Suprapubic skin (tissue), 4 donors: ENCODE measurements around the gene PRAMEF13. TPM values are rescaled to one million over a fixed set of nuclear protein-coding genes. Genes with fewer than 3 reads are reported as not detected.
"Not testable (repeated sequence)": the region's sequence is repeated elsewhere in the genome, so short reads cannot be mapped to it uniquely, and the experiment has no call there.

Experiments used
- DNase-seq, 2 donors: peaks; one replicate each; pipeline ENCODE4 v3.0.0-alpha.2; 2019; ENCODE audit warnings: low spot score in 2 of 2
- H3K27ac ChIP-seq: fragments of 200-600 bp; sonication (generic); one replicate; pipeline ENCODE4 v1.5.1; 2019
- H3K27me3 ChIP-seq: fragments of 200-600 bp; sonication (generic); one replicate; pipeline ENCODE4 v1.5.1; 2019
- H3K36me3 ChIP-seq: fragments of 200-600 bp; sonication (generic); one replicate; pipeline ENCODE4 v1.5.1; 2019
- H3K4me1 ChIP-seq: fragments of 200-600 bp; sonication (generic); one replicate; pipeline ENCODE4 v1.5.1; 2019
- H3K4me3 ChIP-seq: fragments of 200-600 bp; sonication (generic); one replicate; pipeline ENCODE4 v1.5.1; 2019; ENCODE audit warnings: mild to moderate bottlenecking
- H3K9me3 ChIP-seq: fragments of 200-600 bp; sonication (generic); one replicate; pipeline ENCODE4 v1.5.1; 2019
- WGBS: methylation state at CpG from one replicate; pipeline ENCODE4 v1.1.5; 2018; 5-methylcytosine and 5-hydroxymethylcytosine counted together
- total RNA-seq, 4 donors: library from RNA; depleted of rRNA; stranded (reverse); fragments of >200 nt; gene quantifications; one replicate each; pipeline ENCODE4 v1.1.0, GENCODE V29; 2016

PRAMEF13 gene
- not detected for total RNA-seq

DNA sequence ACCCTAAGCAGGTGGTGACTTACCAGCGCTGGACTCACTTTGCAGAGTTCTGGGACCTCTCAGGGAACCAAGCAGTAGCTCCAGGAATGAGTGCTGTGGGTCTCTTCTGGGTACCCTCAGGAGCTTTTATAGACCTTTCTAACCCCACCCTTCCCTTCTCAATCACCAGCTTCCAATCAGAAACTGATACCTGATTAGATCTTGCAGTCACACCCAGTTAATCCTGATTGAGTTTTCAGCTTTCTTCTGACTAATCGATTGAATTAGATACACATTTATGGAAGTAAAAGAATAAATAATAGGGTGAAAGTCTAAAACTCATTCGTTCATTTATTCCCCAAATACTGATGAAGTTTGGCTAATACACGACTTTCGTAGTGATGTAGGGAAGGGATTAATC, at the start of gene PRAMEF13:
TSS of gene PRAMEF13 (minus strand) at position 101 of the 400 bp plus-strand sequence. CDS start 1,820 bp downstream, outside the sequence.
- no CpG with 5 or more reads among the region's 5 CpGs for WGBS
- not testable (repeated sequence) for DNase-seq, H3K36me3 ChIP-seq, H3K27me3 ChIP-seq, H3K27ac ChIP-seq, H3K9me3 ChIP-seq, H3K4me3 ChIP-seq, H3K4me1 ChIP-seq

DNA sequence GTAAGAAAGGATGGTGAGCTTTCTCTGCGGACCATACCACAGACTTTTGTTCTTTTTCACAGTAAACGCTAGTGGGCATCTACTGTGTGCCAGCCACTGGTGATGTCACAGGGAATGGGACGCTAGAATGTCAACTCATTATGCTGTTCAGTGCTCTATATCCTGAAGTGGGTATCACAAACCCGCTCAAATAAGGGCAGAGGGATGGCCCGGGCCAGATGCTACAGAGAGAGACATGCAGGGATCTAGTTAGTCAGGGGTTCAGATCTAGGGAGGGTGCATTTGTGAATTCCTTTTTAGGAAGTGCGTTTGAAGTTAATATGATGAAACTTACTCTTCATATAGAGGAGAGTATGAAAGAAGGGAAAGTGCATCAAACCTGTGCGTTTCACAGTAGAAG, 45.9 kb upstream of the PRAMEF13 start:
- H3K9me3 ChIP-seq, H3K4me3 ChIP-seq, H3K4me1 ChIP-seq, H3K27ac ChIP-seq, H3K27me3 ChIP-seq, DNase-seq, H3K36me3 ChIP-seq: not testable (repeated sequence)
- 86% methylated on average over 7 of the region's 7 CpGs for WGBS

- H3K27me3 ChIP-seq, DNase-seq, H3K9me3 ChIP-seq, H3K27ac ChIP-seq, H3K4me1 ChIP-seq, H3K4me3 ChIP-seq, H3K36me3 ChIP-seq: not testable (repeated sequence)
- WGBS, result 88% methylated on average over 2 of the region's 2 CpGs
These were observed 45.3 kb upstream of the PRAMEF13 start for GRCh38 chr1:13246554-13246871.

- 87% methylated on average over 5 of the region's 5 CpGs for WGBS
- H3K36me3 ChIP-seq, H3K27me3 ChIP-seq, H3K4me3 ChIP-seq, H3K9me3 ChIP-seq, H3K4me1 ChIP-seq, H3K27ac ChIP-seq: not testable (repeated sequence)
- DNase-seq, result peak in 1 of 2 donors; percentile 48
These were observed 44.8 kb upstream of the PRAMEF13 start for GRCh38 chr1:13245841-13246553.

DNA sequence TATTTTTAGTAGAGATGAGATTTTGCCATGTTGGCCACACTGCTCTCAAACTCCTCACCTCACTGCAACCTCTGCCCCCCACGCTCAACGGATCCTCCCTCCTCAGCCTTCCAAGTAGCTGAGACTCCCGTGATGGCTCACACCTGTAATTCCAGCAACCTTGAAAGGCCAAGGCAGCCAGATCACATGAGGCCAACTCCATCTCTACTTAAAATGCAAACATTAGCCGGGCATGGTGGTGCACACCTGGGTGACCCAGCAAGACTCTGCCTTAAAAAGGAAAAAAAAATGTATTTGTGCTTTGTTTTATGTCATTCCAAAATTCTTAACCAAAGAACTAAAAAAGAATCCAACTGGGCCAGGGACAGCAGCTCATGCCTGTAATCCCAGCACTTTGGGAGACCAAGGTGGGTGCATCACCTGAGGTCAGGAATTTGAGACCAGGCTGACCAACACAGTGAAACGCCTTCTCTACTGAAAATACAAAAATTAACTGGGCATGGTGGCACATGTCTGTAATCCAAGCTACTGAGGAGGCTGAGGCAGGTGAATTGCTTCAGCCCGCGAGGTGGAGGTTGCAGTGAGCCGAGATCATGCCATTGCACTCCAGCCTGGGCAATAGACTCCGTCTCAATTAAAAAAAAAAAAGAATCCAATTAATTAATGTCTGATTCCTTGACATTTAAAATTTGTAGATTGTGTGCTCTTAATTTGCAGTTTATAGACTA, 42.5 kb upstream of the PRAMEF13 start:
- not testable (repeated sequence) for H3K4me1 ChIP-seq, H3K4me3 ChIP-seq, H3K27me3 ChIP-seq, H3K27ac ChIP-seq, H3K36me3 ChIP-seq, DNase-seq, H3K9me3 ChIP-seq
- 87% methylated on average over 9 of the region's 9 CpGs for WGBS

- 90% methylated on average over 4 of the region's 4 CpGs for WGBS
- H3K27me3 ChIP-seq, H3K36me3 ChIP-seq, DNase-seq, H3K4me1 ChIP-seq, H3K4me3 ChIP-seq, H3K27ac ChIP-seq, H3K9me3 ChIP-seq: not testable (repeated sequence)
These were observed 38.4 kb upstream of the PRAMEF13 start for GRCh38 chr1:13239633-13240032.

DNA sequence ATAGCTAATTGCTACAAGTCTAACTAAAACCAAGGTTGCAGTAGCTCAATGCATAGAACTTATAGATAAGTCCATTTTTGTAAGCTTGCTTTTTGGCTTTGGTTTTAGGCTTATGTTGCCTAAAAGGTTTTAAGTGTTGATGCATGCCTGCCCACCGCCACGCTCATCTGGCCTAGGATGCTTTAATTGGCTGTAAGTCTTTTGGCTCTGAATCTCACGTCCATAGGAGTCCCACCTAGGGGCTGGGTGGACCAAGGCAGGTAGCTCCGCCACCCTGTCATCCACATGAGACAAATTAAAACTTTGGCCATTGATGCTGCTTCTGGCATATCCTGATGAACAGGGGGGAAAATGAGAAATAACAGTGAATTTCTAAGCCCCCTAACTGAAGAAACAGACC, 36.4 kb upstream of the PRAMEF13 start:
- H3K27ac ChIP-seq, H3K4me3 ChIP-seq, H3K4me1 ChIP-seq, H3K27me3 ChIP-seq, H3K36me3 ChIP-seq, H3K9me3 ChIP-seq, DNase-seq: not testable (repeated sequence)
- WGBS, result 68% methylated on average over 4 of the region's 4 CpGs

GRCh38 chr1:13234057-13234456, 32.8 kb upstream of the PRAMEF13 start:
- WGBS, result 76% methylated on average over 1 of the region's 1 CpG
- H3K4me1 ChIP-seq, H3K36me3 ChIP-seq, H3K27ac ChIP-seq, H3K9me3 ChIP-seq, H3K4me3 ChIP-seq, H3K27me3 ChIP-seq: not testable (repeated sequence)
- peak in 1 of 2 donors; percentile 18 for DNase-seq

GRCh38 chr1:13232056-13232455, 30.8 kb upstream of the PRAMEF13 start:
- H3K4me3 ChIP-seq, DNase-seq, H3K36me3 ChIP-seq, H3K4me1 ChIP-seq, H3K27ac ChIP-seq, H3K27me3 ChIP-seq, H3K9me3 ChIP-seq: not testable (repeated sequence)
- 71% methylated on average over 2 of the region's 2 CpGs for WGBS

DNA sequence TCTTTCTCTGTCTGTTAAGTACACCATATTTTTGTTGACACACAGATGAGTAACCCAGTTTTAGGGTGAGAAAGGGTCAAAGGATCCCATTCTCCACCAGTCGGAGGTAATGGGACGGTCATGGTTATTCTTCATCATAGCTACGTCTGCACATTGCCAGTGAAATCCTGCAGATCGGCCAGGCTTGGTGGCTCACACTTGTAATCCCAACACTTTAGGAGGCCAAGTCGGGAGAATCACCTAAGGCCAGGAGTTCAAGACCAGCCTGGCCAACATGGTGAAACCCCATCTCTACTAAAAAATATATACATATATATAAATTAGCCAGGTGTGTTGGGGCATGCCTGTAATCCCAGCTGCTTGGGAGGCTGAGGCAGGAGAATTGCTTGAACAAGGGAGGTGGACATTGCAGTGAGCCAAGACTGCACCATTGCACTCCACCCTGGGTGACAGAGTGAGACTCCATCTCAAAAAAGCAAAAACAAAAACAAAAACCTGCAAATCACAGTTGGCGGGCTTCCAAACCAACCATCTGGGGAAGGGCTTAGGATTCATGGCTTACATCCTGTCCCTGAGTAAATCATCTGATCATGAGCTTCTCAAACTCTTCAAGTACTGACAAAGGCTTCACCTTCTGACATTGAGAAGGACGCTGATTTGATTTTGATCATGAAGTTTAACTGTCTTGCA, 30.0 kb upstream of the PRAMEF13 start:
- peak in 1 of 2 donors; percentile 27 for DNase-seq
- H3K4me3 ChIP-seq, H3K4me1 ChIP-seq, H3K9me3 ChIP-seq, H3K27ac ChIP-seq, H3K27me3 ChIP-seq, H3K36me3 ChIP-seq: not testable (repeated sequence)
- 78% methylated on average over 7 of the region's 7 CpGs for WGBS

DNA sequence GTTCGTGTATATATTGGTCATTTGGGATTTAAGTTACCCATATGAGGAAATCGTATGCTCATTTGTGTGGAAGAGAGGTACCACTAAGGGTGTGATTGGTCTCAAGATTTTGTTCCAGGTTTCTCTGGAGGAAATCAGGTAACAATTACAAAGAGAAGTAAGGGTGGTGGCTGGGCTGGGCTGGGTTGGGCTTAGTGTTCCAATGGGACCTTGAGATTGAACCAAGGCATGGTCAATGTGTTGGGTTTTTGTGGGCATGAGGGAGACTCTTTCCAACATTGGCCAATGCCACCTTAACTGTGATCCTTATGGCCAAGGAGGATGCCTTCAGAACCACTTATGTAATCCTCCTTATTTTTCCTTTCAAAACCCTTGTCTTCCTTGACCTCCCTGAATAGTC, 29.4 kb upstream of the PRAMEF13 start:
- H3K27ac ChIP-seq, H3K36me3 ChIP-seq, H3K4me3 ChIP-seq, H3K27me3 ChIP-seq, H3K4me1 ChIP-seq, H3K9me3 ChIP-seq: not testable (repeated sequence)
- peak in 1 of 2 donors; percentile 45 for DNase-seq
- WGBS, result 70% methylated on average over 2 of the region's 2 CpGs

- H3K4me1 ChIP-seq, H3K27me3 ChIP-seq, H3K36me3 ChIP-seq, H3K4me3 ChIP-seq, H3K9me3 ChIP-seq, H3K27ac ChIP-seq: not testable (repeated sequence)
- WGBS, result 74% methylated on average over 5 of the region's 5 CpGs
- peak in 1 of 2 donors; percentile 39 for DNase-seq
These were observed 28.9 kb upstream of the PRAMEF13 start for GRCh38 chr1:13230096-13230495.
